Measurements from ENCODE around the gene SEC22A.

SEC22A gene

DNA sequence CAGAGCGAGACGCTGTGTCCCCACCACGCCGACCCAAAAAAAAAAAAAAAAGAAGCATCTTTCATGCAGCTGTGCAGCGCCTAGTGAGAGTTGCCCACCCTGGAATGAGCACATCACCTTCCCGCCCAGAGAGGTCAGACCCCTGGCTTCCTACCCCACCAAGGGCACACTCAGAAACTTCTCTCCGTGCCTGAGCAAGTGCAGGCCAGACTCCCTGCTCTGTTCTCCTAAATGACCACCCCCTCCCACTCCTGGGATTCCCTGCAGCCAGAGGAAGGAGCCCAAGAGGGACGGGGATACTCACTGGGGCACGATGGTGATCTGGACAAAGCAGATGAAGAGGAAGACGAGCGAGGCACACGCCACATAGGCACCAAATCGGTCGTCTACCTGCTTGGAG lies 116.0 kb downstream of the SEC22A start:
- DNase-seq (ENCODE audit: low read depth) = no peak
- TF ChIP-seq, protein P1, sequence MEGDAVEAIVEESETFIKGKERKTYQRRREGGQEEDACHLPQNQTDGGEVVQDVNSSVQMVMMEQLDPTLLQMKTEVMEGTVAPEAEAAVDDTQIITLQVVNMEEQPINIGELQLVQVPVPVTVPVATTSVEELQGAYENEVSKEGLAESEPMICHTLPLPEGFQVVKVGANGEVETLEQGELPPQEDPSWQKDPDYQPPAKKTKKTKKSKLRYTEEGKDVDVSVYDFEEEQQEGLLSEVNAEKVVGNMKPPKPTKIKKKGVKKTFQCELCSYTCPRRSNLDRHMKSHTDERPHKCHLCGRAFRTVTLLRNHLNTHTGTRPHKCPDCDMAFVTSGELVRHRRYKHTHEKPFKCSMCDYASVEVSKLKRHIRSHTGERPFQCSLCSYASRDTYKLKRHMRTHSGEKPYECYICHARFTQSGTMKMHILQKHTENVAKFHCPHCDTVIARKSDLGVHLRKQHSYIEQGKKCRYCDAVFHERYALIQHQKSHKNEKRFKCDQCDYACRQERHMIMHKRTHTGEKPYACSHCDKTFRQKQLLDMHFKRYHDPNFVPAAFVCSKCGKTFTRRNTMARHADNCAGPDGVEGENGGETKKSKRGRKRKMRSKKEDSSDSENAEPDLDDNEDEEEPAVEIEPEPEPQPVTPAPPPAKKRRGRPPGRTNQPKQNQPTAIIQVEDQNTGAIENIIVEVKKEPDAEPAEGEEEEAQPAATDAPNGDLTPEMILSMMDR (IDR thresholded peaks at IDR 0.05; ENCODE audit: insufficient read depth, low read depth, low read length, missing control alignments) = no peak
- no peak overlapping the region for H3K4me3 ChIP-seq (ENCODE audit: low read depth, low read length)

GRCh38 chr3:123318374-123318773 lies 116.6 kb downstream of the SEC22A start:
- TF ChIP-seq, protein P1 (IDR thresholded peaks at IDR 0.05; ENCODE audit: insufficient read depth, low read depth, low read length, missing control alignments) = no peak
- no peak overlapping the region for H3K4me3 ChIP-seq (ENCODE audit: low read depth, low read length)

DNA sequence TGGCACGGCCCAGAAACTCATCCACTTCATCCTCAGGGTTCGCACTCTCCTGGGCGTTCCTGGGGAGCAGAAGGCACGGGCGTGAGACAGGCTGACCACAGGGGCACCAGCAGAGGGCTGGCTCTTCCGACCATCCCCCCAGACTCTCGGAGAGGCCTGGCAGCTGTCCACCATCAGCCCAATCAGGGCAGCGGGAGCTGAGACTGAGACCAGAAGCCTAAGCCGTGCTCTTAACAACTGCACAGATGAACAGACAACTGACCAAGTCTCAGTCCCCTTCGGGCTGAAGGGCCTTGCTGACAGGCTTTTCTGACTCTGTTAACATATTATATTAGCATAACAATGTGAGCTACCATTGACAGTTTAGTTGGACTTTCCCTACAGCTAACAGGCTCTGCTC lies 118.0 kb downstream of the SEC22A start:
- no peak overlapping the region for H3K4me3 ChIP-seq (ENCODE audit: low read depth, low read length)
- TF ChIP-seq, protein P1 (IDR thresholded peaks at IDR 0.05; ENCODE audit: insufficient read depth, low read depth, low read length, missing control alignments) = no peak
- no peak for DNase-seq (ENCODE audit: low read depth)

More at GRCh38 chr3:123318374-123318773, 116.6 kb downstream of the SEC22A start:
- DNase-seq (ENCODE audit: low read depth) = no peak

- no peak overlapping the region for H3K4me3 ChIP-seq (ENCODE audit: low read depth, low read length)
- TF ChIP-seq, protein P1 (IDR thresholded peaks at IDR 0.05; ENCODE audit: insufficient read depth, low read depth, low read length, missing control alignments) = no peak
- no peak for DNase-seq (ENCODE audit: low read depth)
These were observed 118.5 kb downstream of the SEC22A start for GRCh38 chr3:123320221-123320620.

DNA sequence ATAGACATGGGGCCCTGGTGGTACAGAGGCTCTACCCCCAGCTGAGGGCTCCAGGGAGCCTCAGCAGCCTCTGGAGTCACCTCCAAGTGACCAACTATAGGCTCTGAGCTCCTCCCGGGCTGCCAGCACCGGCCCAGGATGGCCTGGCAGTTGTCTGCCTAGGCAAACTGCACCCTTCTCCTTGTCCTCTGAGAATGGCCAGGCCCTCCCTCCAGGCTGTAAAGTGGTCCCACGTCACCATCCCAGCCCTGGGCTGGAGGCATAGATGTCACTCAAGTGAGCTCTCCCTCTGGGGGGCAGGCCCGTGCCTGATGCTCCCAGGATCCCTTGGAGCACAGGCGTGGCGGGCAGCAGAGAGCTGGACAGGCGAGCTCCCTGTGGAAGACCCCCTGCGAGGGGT lies 120.1 kb downstream of the SEC22A start:
- TF ChIP-seq, protein P1 (IDR thresholded peaks at IDR 0.05; ENCODE audit: insufficient read depth, low read depth, low read length, missing control alignments) = no peak
- no peak for DNase-seq (ENCODE audit: low read depth)
- H3K4me3 ChIP-seq (ENCODE audit: low read depth, low read length) = no peak overlapping the region

GRCh38 chr3:123322866-123323265 lies 121.1 kb downstream of the SEC22A start:
- TF ChIP-seq, protein P1 (IDR thresholded peaks at IDR 0.05; ENCODE audit: insufficient read depth, low read depth, low read length, missing control alignments) = no peak
- H3K4me3 ChIP-seq (ENCODE audit: low read depth, low read length) = no peak overlapping the region
- DNase-seq (ENCODE audit: low read depth) = no peak
